ENCODE measurements around the gene TNKS1BP1. TPM values are rescaled to one million over a fixed set of nuclear protein-coding genes. Genes with fewer than 3 reads are reported as not detected.
A peak's percentile ranks its signal among the peaks of the same experiment; 100 is the strongest.

TNKS1BP1 gene
- total and polyA plus RNA-seq, 2 donors, result 22.8 to 237 TPM

GRCh38 chr11:57358543-57358961, 33.8 kb upstream of the TNKS1BP1 start:
- Histone ChIP-seq H3K4me1 (ENCODE audit: control insufficient read depth in 2 of 2, insufficient read depth in 2 of 2, low read length in 2 of 2) (no peaks in the 10 kb centered on the region), H3K27ac (ENCODE audit: low read depth in 1 of 2, low read length in 1 of 2) (no peak overlapping the region), H3K27me3 (ENCODE audit: control insufficient read depth in 2 of 2, insufficient read depth in 1 of 2, low read length in 1 of 2) (peaks cover 0 to 3% of the 10 kb centered on the region in 2 donors), H3K36me3 (ENCODE audit: control insufficient read depth in 2 of 2, insufficient read depth in 2 of 2, low read length in 1 of 2) (no peaks in the 10 kb centered on the region), H3K4me3 (ENCODE audit: low read length in 2 of 2) (no peak overlapping the region), H3K9me3 (ENCODE audit: control insufficient read depth in 2 of 2, insufficient read depth in 1 of 2, low read length in 1 of 2) (no peaks in the 10 kb centered on the region)
- DNase-seq (ENCODE audit: low read depth in 6 of 9, low spot score in 9 of 9), result no peak
- WGBS, result 91% methylated on average over 9 of the region's 9 CpGs

- Histone ChIP-seq H3K27ac (ENCODE audit: low read depth in 1 of 2, low read length in 1 of 2) (no peak overlapping the region), H3K36me3 (ENCODE audit: control insufficient read depth in 2 of 2, insufficient read depth in 2 of 2, low read length in 1 of 2) (no peaks in the 10 kb centered on the region)
These were observed 33.1 kb upstream of the TNKS1BP1 start for GRCh38 chr11:57357856-57358255.

GRCh38 chr11:57357310-57357709, 32.6 kb upstream of the TNKS1BP1 start:
- H3K27ac ChIP-seq (ENCODE audit: low read depth in 1 of 2, low read length in 1 of 2), result no peak overlapping the region
- 98% methylated on average over 3 of the region's 3 CpGs for WGBS

More at GRCh38 chr11:57357856-57358255, 33.1 kb upstream of the TNKS1BP1 start:
- WGBS, result 68% methylated on average over 6 of the region's 6 CpGs
- H3K4me3 ChIP-seq (ENCODE audit: low read length in 2 of 2), result no peak overlapping the region
- no peaks in the 10 kb centered on the region for H3K9me3 ChIP-seq (ENCODE audit: control insufficient read depth in 2 of 2, insufficient read depth in 1 of 2, low read length in 1 of 2)
- H3K27me3 ChIP-seq (ENCODE audit: control insufficient read depth in 2 of 2, insufficient read depth in 1 of 2, low read length in 1 of 2), result peaks cover 0 to 3% of the 10 kb centered on the region in 2 donors
- DNase-seq (ENCODE audit: low read depth in 6 of 9, low spot score in 9 of 9), result no peak
- H3K4me1 ChIP-seq (ENCODE audit: control insufficient read depth in 2 of 2, insufficient read depth in 2 of 2, low read length in 2 of 2), result no peaks in the 10 kb centered on the region

GRCh38 chr11:57356268-57356667, 31.5 kb upstream of the TNKS1BP1 start:
- WGBS, result 27% methylated on average over 9 of the region's 9 CpGs
- H3K27ac ChIP-seq (ENCODE audit: low read depth in 1 of 2, low read length in 1 of 2), result no peak overlapping the region
- H3K4me1 ChIP-seq (ENCODE audit: control insufficient read depth in 2 of 2, insufficient read depth in 2 of 2, low read length in 2 of 2), result no peaks in the 10 kb centered on the region
- DNase-seq (ENCODE audit: low read depth in 6 of 9, low spot score in 9 of 9), result no peak
- peaks cover 0 to 3% of the 10 kb centered on the region in 2 donors for H3K27me3 ChIP-seq (ENCODE audit: control insufficient read depth in 2 of 2, insufficient read depth in 1 of 2, low read length in 1 of 2)
- H3K4me3 ChIP-seq (ENCODE audit: low read length in 2 of 2), result no peak overlapping the region
- no peaks in the 10 kb centered on the region for H3K36me3 ChIP-seq (ENCODE audit: control insufficient read depth in 2 of 2, insufficient read depth in 2 of 2, low read length in 1 of 2)
- no peaks in the 10 kb centered on the region for H3K9me3 ChIP-seq (ENCODE audit: control insufficient read depth in 2 of 2, insufficient read depth in 1 of 2, low read length in 1 of 2)

More at GRCh38 chr11:57357310-57357709, 32.6 kb upstream of the TNKS1BP1 start:
- H3K36me3 ChIP-seq (ENCODE audit: control insufficient read depth in 2 of 2, insufficient read depth in 2 of 2, low read length in 1 of 2), result no peaks in the 10 kb centered on the region
- no peaks in the 10 kb centered on the region for H3K4me1 ChIP-seq (ENCODE audit: control insufficient read depth in 2 of 2, insufficient read depth in 2 of 2, low read length in 2 of 2)
- DNase-seq (ENCODE audit: low read depth in 6 of 9, low spot score in 9 of 9), result no peak
- no peak overlapping the region for H3K4me3 ChIP-seq (ENCODE audit: low read length in 2 of 2)
- no peaks in the 10 kb centered on the region for H3K9me3 ChIP-seq (ENCODE audit: control insufficient read depth in 2 of 2, insufficient read depth in 1 of 2, low read length in 1 of 2)
- H3K27me3 ChIP-seq (ENCODE audit: control insufficient read depth in 2 of 2, insufficient read depth in 1 of 2, low read length in 1 of 2), result peaks cover 0 to 3% of the 10 kb centered on the region in 2 donors

GRCh38 chr11:57354699-57355098, 29.9 kb upstream of the TNKS1BP1 start:
- Histone ChIP-seq H3K27me3 (ENCODE audit: control insufficient read depth in 2 of 2, insufficient read depth in 1 of 2, low read length in 1 of 2) (peaks cover 0 to 3% of the 10 kb centered on the region in 2 donors), H3K36me3 (ENCODE audit: control insufficient read depth in 2 of 2, insufficient read depth in 2 of 2, low read length in 1 of 2) (no peaks in the 10 kb centered on the region), H3K4me1 (ENCODE audit: control insufficient read depth in 2 of 2, insufficient read depth in 2 of 2, low read length in 2 of 2) (no peaks in the 10 kb centered on the region), H3K27ac (ENCODE audit: low read depth in 1 of 2, low read length in 1 of 2) (no peak overlapping the region), H3K4me3 (ENCODE audit: low read length in 2 of 2) (no peak overlapping the region), H3K9me3 (ENCODE audit: control insufficient read depth in 2 of 2, insufficient read depth in 1 of 2, low read length in 1 of 2) (no peaks in the 10 kb centered on the region)
- WGBS, result 45% methylated on average over 6 of the region's 6 CpGs
- DNase-seq (ENCODE audit: low read depth in 6 of 9, low spot score in 9 of 9), result no peak

GRCh38 chr11:57353852-57354251, 29.1 kb upstream of the TNKS1BP1 start:
- DNase-seq (ENCODE audit: low read depth in 6 of 9, low spot score in 9 of 9), result no peak
- Histone ChIP-seq H3K4me1 (ENCODE audit: control insufficient read depth in 2 of 2, insufficient read depth in 2 of 2, low read length in 2 of 2) (no peaks in the 10 kb centered on the region), H3K4me3 (ENCODE audit: low read length in 2 of 2) (no peak overlapping the region), H3K27ac (ENCODE audit: low read depth in 1 of 2, low read length in 1 of 2) (no peak overlapping the region), H3K9me3 (ENCODE audit: control insufficient read depth in 2 of 2, insufficient read depth in 1 of 2, low read length in 1 of 2) (no peaks in the 10 kb centered on the region), H3K36me3 (ENCODE audit: control insufficient read depth in 2 of 2, insufficient read depth in 2 of 2, low read length in 1 of 2) (no peaks in the 10 kb centered on the region), H3K27me3 (ENCODE audit: control insufficient read depth in 2 of 2, insufficient read depth in 1 of 2, low read length in 1 of 2) (peaks cover 0 to 6% of the 10 kb centered on the region in 2 donors)
- 88% methylated on average over 4 of the region's 4 CpGs for WGBS

GRCh38 chr11:57353446-57353845, 28.7 kb upstream of the TNKS1BP1 start:
- no peaks in the 10 kb centered on the region for H3K36me3 ChIP-seq (ENCODE audit: control insufficient read depth in 2 of 2, insufficient read depth in 2 of 2, low read length in 1 of 2)
- H3K9me3 ChIP-seq (ENCODE audit: control insufficient read depth in 2 of 2, insufficient read depth in 1 of 2, low read length in 1 of 2), result no peaks in the 10 kb centered on the region
- no peak overlapping the region for H3K27ac ChIP-seq (ENCODE audit: low read depth in 1 of 2, low read length in 1 of 2)
- no peak for DNase-seq (ENCODE audit: low read depth in 6 of 9, low spot score in 9 of 9)
- no peaks in the 10 kb centered on the region for H3K4me1 ChIP-seq (ENCODE audit: control insufficient read depth in 2 of 2, insufficient read depth in 2 of 2, low read length in 2 of 2)
- WGBS, result 90% methylated on average over 4 of the region's 4 CpGs
- peaks cover 0 to 6% of the 10 kb centered on the region in 2 donors for H3K27me3 ChIP-seq (ENCODE audit: control insufficient read depth in 2 of 2, insufficient read depth in 1 of 2, low read length in 1 of 2)
- no peak overlapping the region for H3K4me3 ChIP-seq (ENCODE audit: low read length in 2 of 2)

- WGBS, result 79% methylated on average over 5 of the region's 5 CpGs
- H3K27me3 ChIP-seq (ENCODE audit: control insufficient read depth in 2 of 2, insufficient read depth in 1 of 2, low read length in 1 of 2), result peaks cover 4 to 8% of the 10 kb centered on the region in 2 donors
- DNase-seq (ENCODE audit: low read depth in 6 of 9, low spot score in 9 of 9), result no peak
- no peaks in the 10 kb centered on the region for H3K4me1 ChIP-seq (ENCODE audit: control insufficient read depth in 2 of 2, insufficient read depth in 2 of 2, low read length in 2 of 2)
- H3K36me3 ChIP-seq (ENCODE audit: control insufficient read depth in 2 of 2, insufficient read depth in 2 of 2, low read length in 1 of 2), result no peaks in the 10 kb centered on the region
- no peak overlapping the region for H3K4me3 ChIP-seq (ENCODE audit: low read length in 2 of 2)
- H3K9me3 ChIP-seq (ENCODE audit: control insufficient read depth in 2 of 2, insufficient read depth in 1 of 2, low read length in 1 of 2), result no peaks in the 10 kb centered on the region
- H3K27ac ChIP-seq (ENCODE audit: low read depth in 1 of 2, low read length in 1 of 2), result no peak overlapping the region
These were observed 28.3 kb upstream of the TNKS1BP1 start for GRCh38 chr11:57353036-57353435.

GRCh38 chr11:57349491-57350274, 24.9 kb upstream of the TNKS1BP1 start:
- 44% methylated on average over 31 of the region's 31 CpGs for WGBS
- Histone ChIP-seq H3K27ac (ENCODE audit: low read depth in 1 of 2, low read length in 1 of 2) (no peak overlapping the region), H3K4me3 (ENCODE audit: low read length in 2 of 2) (no peak overlapping the region), H3K4me1 (ENCODE audit: control insufficient read depth in 2 of 2, insufficient read depth in 2 of 2, low read length in 2 of 2) (no peaks in the 10 kb centered on the region), H3K9me3 (ENCODE audit: control insufficient read depth in 2 of 2, insufficient read depth in 1 of 2, low read length in 1 of 2) (no peaks in the 10 kb centered on the region), H3K36me3 (ENCODE audit: control insufficient read depth in 2 of 2, insufficient read depth in 2 of 2, low read length in 1 of 2) (no peaks in the 10 kb centered on the region), H3K27me3 (ENCODE audit: control insufficient read depth in 2 of 2, insufficient read depth in 1 of 2, low read length in 1 of 2) (peaks cover 4 to 5% of the 10 kb centered on the region in 2 donors)
- peak in 6 of 9 donors; percentile 19 to 50 (median 35) for DNase-seq (ENCODE audit: low read depth in 6 of 9, low spot score in 9 of 9)
